Glomerular endothelial cell (primary cell): ENCODE data around the gene PCGF2. TPM values are rescaled to one million over a fixed set of nuclear protein-coding genes. Genes with fewer than 3 reads are reported as not detected.

Experiments
- DNase-seq: peaks from one replicate; pipeline ENCODE4 v3.0.0-alpha.2; 2011; ENCODE audit warnings: low read depth, low spot score; ENCODE audit errors: extremely low read depth
- total RNA-seq: library from RNA; depleted of rRNA; stranded (reverse); fragments of >200 nt; gene quantifications from 2 replicates; pipeline ENCODE4 v1.2.3, GENCODE V29; 2015

PCGF2 gene
- total RNA-seq, 1 donor from 2014 or later: 24.1 TPM

GRCh38 chr17:38751808-38752307, 3.7 kb upstream of the PCGF2 start:
- DNase-seq: no peak

- no peak for DNase-seq
Measured at GRCh38 chr17:38751144-38751807, 3.1 kb upstream of the PCGF2 start.

- DNase-seq: no peak
Measured at GRCh38 chr17:38750312-38751121, 2.4 kb upstream of the PCGF2 start.

GRCh38 chr17:38750044-38750311, 1.8 kb upstream of the PCGF2 start:
- DNase-seq: no peak

GRCh38 chr17:38749223-38750043, 1.3 kb upstream of the PCGF2 start:
- DNase-seq: no peak

DNA sequence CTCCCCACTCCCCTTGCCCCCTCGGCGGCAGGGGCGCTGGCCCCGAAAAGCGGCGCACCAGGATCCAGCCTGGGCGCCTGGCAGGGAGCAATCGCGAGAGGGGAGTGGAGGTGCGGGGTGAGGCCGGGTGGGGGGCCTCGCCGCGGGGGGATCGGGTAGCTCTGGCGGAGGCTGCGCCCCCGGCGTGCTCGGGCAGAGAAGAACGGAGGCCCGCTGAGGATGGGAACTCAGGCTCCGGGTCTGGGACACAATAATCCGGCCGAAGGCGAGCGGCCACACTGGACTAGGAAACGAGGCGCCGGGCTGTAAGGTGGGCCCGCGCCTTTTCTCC, 721 bp upstream of the PCGF2 start:
- DNase-seq: no peak

- DNase-seq: no peak
Measured at GRCh38 chr17:38747463-38748148, 530 bp downstream of the PCGF2 start.

- no peak for DNase-seq
Measured at GRCh38 chr17:38746849-38747462, 1.2 kb downstream of the PCGF2 start.

DNA sequence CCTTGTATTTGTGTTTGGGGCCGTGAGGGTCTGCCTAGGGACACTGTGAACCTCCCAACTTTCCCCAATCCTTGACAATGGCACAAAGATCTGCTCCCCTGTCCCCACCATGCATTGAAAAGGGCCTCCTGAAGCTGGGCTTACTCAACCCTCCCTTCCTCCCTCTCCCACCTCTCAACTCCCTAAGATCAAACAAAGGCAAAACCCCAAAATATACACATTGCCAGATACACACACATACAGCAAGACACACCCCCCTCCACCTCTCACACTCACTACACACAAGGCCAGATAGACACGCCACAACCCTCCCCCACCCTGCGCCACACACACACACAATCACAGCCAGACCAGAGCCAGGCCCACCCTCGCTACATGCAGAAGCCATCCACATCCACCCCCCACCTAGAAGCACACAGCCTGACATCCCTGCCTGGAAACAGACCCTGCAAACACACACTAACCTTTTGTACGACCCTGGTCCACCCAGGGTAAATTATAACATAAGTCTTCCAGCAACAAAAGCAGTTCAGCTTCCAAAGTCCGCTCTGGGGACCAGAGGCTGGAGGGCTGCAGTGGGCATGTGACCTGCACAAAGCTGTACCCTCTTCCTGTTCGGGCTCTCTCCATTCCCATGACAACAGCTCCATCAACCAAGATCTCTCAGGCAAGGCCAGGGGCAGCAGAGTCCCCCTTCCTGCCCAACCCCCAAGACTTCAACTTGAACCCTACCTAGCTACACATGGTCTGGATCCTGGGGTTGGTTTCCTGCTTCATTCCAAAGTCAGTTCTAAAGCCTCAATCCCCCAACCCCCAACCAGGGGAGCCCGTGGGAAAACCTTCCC, 1.9 kb downstream of the PCGF2 start:
- DNase-seq: no peak

DNA sequence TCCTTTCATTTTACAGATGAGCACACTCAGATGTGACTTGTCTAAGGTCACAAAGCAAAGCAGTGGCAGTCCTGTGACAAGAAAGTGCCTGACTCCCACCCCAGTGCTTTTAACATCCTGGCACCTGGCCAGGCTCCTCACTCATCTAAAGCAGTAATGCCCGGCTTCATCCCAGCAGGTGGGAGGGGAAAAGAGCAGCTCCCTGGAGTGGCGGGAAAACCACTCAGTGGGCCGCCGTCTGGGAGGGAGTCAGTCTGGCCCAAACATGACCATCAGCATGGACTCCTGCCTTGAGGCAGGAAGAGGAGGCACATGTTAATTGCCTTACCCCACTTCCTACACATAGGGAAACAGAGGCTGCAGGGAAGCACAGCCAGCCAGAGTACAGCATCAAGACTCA, 2.6 kb downstream of the PCGF2 start:
- DNase-seq: no peak

DNA sequence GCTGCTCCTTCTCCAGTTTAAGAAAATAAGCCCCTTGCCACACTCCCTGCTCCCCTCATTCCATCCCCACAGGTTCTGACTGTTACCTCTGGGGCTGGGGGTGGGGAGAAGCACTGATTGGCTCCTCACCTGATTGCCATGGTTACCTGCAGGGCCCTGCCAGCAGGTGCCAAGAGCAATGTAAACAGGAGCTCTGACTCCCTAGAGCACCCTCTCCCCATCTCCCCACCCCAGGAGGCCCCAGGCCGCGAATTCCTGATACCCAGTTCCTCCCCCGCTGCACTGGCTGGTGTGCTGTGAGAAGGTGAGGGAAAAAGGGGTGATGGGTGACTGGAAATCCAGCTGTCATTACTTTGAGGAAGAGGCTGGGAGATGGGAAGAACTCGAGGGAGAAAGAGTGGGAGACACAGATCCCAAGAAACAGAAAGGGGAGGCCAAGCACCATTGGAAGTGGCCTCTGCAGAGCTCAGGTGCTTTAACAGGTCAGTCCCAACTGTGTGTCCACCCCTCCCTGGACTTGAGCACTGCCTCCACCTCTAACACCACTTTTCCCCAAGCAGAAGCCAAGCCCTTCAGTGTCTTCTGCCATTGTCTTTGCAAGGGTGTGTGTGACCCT, 4.5 kb downstream of the PCGF2 start:
- DNase-seq: no peak

GRCh38 chr17:38742411-38743308, 5.5 kb downstream of the PCGF2 start:
- peak; percentile 75 for DNase-seq

- DNase-seq: no peak
Measured at GRCh38 chr17:38741921-38742410, 6.2 kb downstream of the PCGF2 start.

- no peak for DNase-seq
Measured at GRCh38 chr17:38741461-38741860, 6.7 kb downstream of the PCGF2 start.

DNA sequence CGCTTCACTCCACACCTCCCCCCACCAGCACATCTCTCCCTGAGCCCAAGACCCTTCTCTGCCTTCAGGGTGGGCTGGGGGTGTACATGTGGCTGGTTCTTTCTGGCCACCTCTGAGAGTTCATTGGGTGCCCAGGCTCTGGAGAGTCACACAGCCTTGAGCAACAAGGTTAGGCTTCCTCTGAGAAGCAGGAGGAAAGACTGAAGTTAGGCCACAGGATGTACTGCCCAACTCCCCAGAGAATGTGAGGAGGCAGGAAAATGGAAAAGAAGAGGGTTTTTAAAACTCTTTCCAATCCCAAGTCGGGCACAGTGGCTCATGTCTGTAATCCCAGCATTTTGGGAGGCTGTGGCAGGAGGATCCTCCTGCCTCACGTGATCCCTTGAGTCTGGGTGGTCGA, 7.3 kb downstream of the PCGF2 start:
- no peak for DNase-seq

DNA sequence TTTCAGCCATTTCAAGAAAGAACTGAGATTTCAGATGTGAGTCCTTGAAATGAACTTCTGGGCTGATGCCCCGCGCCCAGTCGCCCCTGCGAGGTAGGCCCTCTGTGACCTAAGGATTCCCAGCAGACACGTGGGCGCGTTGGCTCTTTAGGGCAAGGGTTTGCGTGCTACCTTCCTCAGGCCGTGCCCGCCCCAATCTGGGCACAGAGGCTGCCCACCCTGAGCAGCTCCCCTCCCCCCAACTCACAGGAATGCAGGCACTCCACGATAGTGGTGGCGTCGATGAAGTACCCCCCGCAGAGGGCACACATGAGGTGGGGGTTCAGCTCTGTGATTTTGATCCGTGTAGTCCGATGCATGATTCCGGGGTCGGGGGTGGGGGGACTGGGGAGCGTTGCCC, 8.1 kb downstream of the PCGF2 start:
- DNase-seq: no peak

- DNase-seq: no peak
Measured at GRCh38 chr17:38739305-38739704, 8.8 kb downstream of the PCGF2 start.

DNA sequence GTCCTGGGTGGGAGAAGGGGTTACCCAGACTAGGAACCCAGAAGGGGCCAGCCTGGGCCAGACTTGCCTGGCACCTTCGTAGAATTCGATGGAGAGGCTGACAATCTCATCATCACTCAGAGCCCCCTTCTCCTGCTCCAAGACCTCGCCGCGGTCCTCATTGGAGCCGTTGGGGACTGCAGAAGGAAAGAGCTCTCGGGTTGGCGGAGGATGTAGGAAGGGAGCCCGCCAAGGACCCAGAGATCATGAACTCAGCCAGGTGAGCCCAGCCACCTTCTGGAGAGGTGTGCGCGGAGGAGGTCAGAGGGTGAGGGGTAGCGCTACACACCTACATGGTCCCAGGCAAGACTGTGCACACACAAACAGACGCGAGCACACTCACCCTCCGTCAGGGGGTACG, 9.4 kb downstream of the PCGF2 start:
- DNase-seq: no peak
